Thyroid gland (tissue), 4 donors: ENCODE measurements around the gene ANO1. TPM values are rescaled to one million over a fixed set of nuclear protein-coding genes. Genes with fewer than 3 reads are reported as not detected.
A peak's percentile ranks its signal among the peaks of the same experiment; 100 is the strongest.

Source experiments
- DNase-seq, 2 donors: peaks; one replicate each; pipeline ENCODE4 v3.0.0-alpha.2; 2019
- H3K27ac ChIP-seq, 3 donors: fragments of 200-600 bp; sonication (generic); 1 replicate in 2 of 3; 2 replicates in 1 of 3; pipeline ENCODE4 v1.5.1; 2016 to 2019; ENCODE audit warnings: mild to moderate bottlenecking in 1 of 3, moderate library complexity in 1 of 3
- H3K27me3 ChIP-seq: fragments of 200-600 bp; sonication (generic); one replicate; pipeline ENCODE4 v1.5.1; 2019
- H3K36me3 ChIP-seq, 2 donors: fragments of 200-600 bp; sonication (generic); one replicate each; pipeline ENCODE4 v1.5.1; 2016 to 2019
- H3K4me1 ChIP-seq, 2 donors: fragments of 200-600 bp; sonication (generic); one replicate each; pipeline ENCODE4 v1.5.1; 2017 to 2019
- H3K4me3 ChIP-seq, 3 donors: fragments of 200-600 bp; sonication (generic); replicated peaks in 1 of 3; 1 replicate in 2 of 3; 2 replicates in 1 of 3; pipeline ENCODE4 v1.5.1; 2016; ENCODE audit warnings: mild to moderate bottlenecking in 1 of 3
- H3K9me3 ChIP-seq: fragments of 200-600 bp; sonication (generic); one replicate; pipeline ENCODE4 v1.5.1; 2017
- CTCF ChIP-seq, 6 experiments: fragments of 200-600 bp in 3 of 6; fragments of 450-650 bp in 3 of 6; sonication (generic) in 3 of 6; IDR thresholded peaks; one replicate each; pipeline ENCODE4 v1.5.1; 2016 to 2019; ENCODE audit warnings: antibody characterized with exemption in 6 of 6, mild to moderate bottlenecking in 2 of 6, inconsistent platforms in 1 of 6, moderate library complexity in 1 of 6
- POLR2A ChIP-seq, 2 donors: fragments of 450-650 bp; IDR thresholded peaks; one replicate each; pipeline ENCODE4 v1.6.1; 2017; ENCODE audit warnings: antibody characterized with exemption in 2 of 2, mild to moderate bottlenecking in 2 of 2, moderate library complexity in 1 of 2
- WGBS, 2 donors: methylation state at CpG; one replicate each; pipeline ENCODE4 v1.1.5; 2017; 5-methylcytosine and 5-hydroxymethylcytosine counted together
- intact Hi-C: fragments of 100-400 bp; cut with DNase I; formaldehyde crosslinking; loops from one replicate; pipeline ENCODE4 v1.15.1; 2023
- total RNA-seq, 4 donors: library from RNA; depleted of rRNA; stranded (reverse); fragments of >200 nt; gene quantifications; one replicate each; pipeline ENCODE4 v1.2.3, GENCODE V29; 2016

ANO1 gene
- total RNA-seq, 4 donors from 2014 or later, result 25.8 to 56.2 (median 35.3) TPM

GRCh38 chr11:70075836-70076235 lies 2.3 kb upstream of the ANO1 start:
- peak overlapping the region; percentile 29 to 46 (median 41) for H3K27ac ChIP-seq
- H3K27me3 ChIP-seq, result no peaks in the 10 kb centered on the region
- TF ChIP-seq CTCF (IDR thresholded peaks at IDR 0.05) (no peak), POLR2A (IDR thresholded peaks at IDR 0.05) (no peak)
- H3K4me1 ChIP-seq, result peaks cover 18 to 31% of the 10 kb centered on the region in 2 donors
- no peaks in the 10 kb centered on the region for H3K9me3 ChIP-seq
- no peaks in the 10 kb centered on the region for H3K36me3 ChIP-seq
- no peak overlapping the region for H3K4me3 ChIP-seq
- DNase-seq, result no peak
- WGBS, 2 donors, result 93% methylated on average over 8 of the region's 8 CpGs
- intact Hi-C loops, result no loop called here

GRCh38 chr11:70076461-70076931 lies 1.6 kb upstream of the ANO1 start:
- H3K4me1 ChIP-seq, result peaks cover 18 to 31% of the 10 kb centered on the region in 2 donors
- no peaks in the 10 kb centered on the region for H3K27me3 ChIP-seq
- no peak for TF ChIP-seq POLR2A (IDR thresholded peaks at IDR 0.05)
- no peak for TF ChIP-seq CTCF (IDR thresholded peaks at IDR 0.05)
- no peaks in the 10 kb centered on the region for H3K36me3 ChIP-seq
- H3K27ac ChIP-seq, result peak overlapping the region in 2 of 3 donors; percentile 41 to 46
- WGBS, 2 donors, result 31 to 39% methylated on average over 4 to 6 of the region's 6 CpGs
- DNase-seq, result peak; percentile 47 to 65
- H3K9me3 ChIP-seq, result no peaks in the 10 kb centered on the region
- no peak overlapping the region for H3K4me3 ChIP-seq
- intact Hi-C loops, result no loop called here

- Histone ChIP-seq H3K27ac (peak overlapping the region in 1 of 3 donors; percentile 41), H3K4me1 (peaks cover 18 to 31% of the 10 kb centered on the region in 2 donors), H3K9me3 (no peaks in the 10 kb centered on the region), H3K4me3 (peak overlapping the region in 1 of 3 donors; percentile 30), H3K36me3 (no peaks in the 10 kb centered on the region), H3K27me3 (no peaks in the 10 kb centered on the region)
- DNase-seq, result no peak
- no peak for TF ChIP-seq CTCF (IDR thresholded peaks at IDR 0.05)
- TF ChIP-seq POLR2A (IDR thresholded peaks at IDR 0.05), result no peak
- 36 to 43% methylated on average over 23 to 25 of the region's 26 CpGs for WGBS, 2 donors
- intact Hi-C loops, result no loop called here
These were observed 564 bp upstream of the ANO1 start for GRCh38 chr11:70077411-70078094.

- 4 to 49% methylated on average over 10 to 27 of the region's 50 CpGs for WGBS, 2 donors
- peaks cover 18 to 31% of the 10 kb centered on the region in 2 donors for H3K4me1 ChIP-seq
- H3K27me3 ChIP-seq, result no peaks in the 10 kb centered on the region
- no peaks in the 10 kb centered on the region for H3K9me3 ChIP-seq
- H3K27ac ChIP-seq, result peak overlapping the region in 2 of 3 donors; percentile 23 to 47
- intact Hi-C loops, result no loop called here
- no peaks in the 10 kb centered on the region for H3K36me3 ChIP-seq
- no peak for TF ChIP-seq POLR2A (IDR thresholded peaks at IDR 0.05)
- TF ChIP-seq CTCF (IDR thresholded peaks at IDR 0.05), result no peak
- peak in 1 of 2 donors; percentile 22 for DNase-seq
- peak overlapping the region in 1 of 3 donors; percentile 30 for H3K4me3 ChIP-seq
These were observed 882 bp downstream of the ANO1 start for GRCh38 chr11:70078781-70079616.
